Activated naive CD4-positive, alpha-beta T cell treated with Interleukin-2 at 50 U/mL for 16 hours (primary cell): ENCODE results near the gene TENT4A.

ENCODE experiments used
- DNase-seq: peaks from one replicate; pipeline ENCODE4 v3.0.0-alpha.2; 2020

The TENT4A gene

DNA sequence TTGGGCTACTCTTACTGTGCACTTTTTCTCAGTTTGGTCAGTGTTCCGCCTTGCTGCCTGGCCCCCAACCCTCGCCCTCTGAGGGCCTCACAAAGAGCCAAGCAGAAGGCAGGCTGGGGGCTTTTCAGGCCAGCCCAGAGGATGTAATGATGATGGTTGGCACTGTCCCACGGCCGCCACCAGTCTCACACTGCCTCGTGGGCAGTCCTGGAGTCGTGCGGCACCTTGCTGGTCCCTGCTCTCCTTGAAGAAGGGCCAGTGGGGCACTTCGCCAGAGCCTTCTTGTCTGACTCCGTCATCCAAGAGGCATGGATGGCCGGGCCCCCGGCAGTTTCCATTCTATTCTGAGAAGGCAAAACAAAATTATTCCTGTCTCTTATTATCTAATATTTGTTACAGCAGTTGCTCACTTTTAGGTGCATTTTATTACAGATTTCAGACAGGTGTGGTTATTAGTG lies 21.0 kb downstream of the TENT4A start:
- DNase-seq = no peak

GRCh38 chr5:6734781-6735180 lies 21.5 kb downstream of the TENT4A start:
- DNase-seq = no peak

GRCh38 chr5:6736106-6736505 lies 22.9 kb downstream of the TENT4A start:
- DNase-seq = no peak

DNA sequence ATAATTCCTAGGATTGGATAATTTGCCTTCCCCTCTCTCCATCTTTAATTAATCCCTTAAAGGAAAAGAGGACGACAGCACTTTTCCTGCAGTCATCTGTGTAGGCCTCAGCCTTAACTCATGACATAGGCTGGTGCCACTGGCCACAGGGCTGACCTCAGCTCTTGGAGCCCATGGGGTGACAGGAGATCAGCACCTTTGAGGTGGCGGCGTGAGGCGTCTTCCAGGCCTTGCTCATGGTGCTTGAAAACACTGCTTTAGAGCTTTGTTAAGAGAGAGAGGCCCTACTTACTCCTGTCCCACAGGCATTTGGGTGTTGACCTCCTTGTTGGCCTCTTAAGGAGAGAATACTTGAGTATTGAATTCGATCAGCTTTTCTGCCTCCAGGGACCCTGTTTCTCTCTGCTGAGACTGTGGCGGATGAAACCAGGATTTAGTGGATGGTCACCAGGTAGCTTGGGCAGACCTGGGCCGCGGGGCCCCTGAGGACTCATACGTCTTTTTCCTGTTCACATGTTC lies 23.4 kb downstream of the TENT4A start:
- no peak for DNase-seq

- no peak for DNase-seq
Observed at GRCh38 chr5:6737043-6737941, 24.1 kb downstream of the TENT4A start.

- no peak for DNase-seq
Observed at GRCh38 chr5:6739603-6740002, 26.4 kb downstream of the TENT4A start.

GRCh38 chr5:6740586-6741150 lies 27.4 kb downstream of the TENT4A start:
- DNase-seq = no peak

- no peak for DNase-seq
Observed at GRCh38 chr5:6742081-6742758, 29.0 kb downstream of the TENT4A start.

DNA sequence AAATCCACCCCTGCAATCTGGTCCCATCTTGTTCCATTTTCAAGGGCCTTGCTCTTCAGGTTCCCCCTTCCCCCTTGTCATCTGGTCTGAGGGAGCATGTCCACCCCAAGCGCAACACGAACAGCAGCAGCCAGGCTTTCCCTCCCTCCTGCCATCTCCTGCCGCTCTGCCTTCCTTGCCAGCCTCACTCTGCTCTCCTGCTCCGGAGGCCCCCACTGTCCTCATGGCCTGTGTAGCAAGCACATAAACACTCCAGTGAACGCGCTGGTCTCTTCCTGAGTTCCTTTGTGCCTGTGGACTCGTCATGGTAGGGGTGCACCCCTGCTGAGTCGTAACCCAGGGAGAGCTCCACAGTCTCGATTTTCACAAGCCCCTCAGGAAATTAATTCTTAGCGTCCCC lies 29.9 kb downstream of the TENT4A start:
- no peak for DNase-seq

GRCh38 chr5:6744841-6745705 lies 31.8 kb downstream of the TENT4A start:
- DNase-seq = no peak

DNA sequence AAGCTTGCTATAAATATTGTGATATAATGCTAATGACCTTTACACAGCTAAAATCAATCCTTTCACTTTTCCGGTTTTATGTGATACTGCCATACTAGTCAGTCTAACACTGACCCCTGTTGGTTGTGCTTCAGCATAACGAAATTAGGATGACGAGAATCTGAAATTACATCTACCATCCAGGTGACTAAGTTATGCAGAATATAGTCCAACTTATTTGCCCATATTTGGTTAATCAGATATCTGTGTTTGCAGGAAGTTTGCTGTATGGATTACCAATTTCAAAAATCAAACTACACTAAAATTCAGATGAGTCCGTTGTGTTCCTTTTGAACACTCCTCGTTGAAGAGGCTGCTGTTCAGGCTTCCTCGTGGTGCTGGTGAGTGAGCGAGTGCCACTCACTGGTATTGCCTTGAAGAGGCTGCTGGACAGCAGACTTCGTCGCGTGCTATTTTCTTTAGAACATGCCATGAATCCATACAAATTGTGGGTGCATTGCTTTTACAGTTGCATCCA lies 32.5 kb downstream of the TENT4A start:
- no peak for DNase-seq

GRCh38 chr5:6746244-6746643 lies 33.0 kb downstream of the TENT4A start:
- no peak for DNase-seq

DNA sequence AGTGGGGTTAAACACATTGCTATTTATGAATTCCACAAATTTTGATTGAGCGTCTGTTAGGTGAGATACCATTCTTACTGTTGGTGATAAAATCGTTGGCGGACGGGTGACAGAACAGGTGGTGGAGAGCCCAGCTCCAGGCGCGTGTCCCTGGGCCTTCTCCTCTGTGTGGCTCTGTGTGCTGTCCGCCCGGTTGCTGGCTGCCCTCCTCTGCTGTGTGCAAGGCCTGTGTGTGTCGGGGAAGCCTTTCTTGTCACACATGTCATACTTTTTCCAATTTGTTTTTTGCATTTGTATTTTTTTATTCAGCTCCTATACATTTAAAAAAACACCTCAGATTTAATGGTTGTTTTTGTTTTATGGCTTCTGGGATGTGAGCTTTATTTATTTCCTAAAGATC lies 33.9 kb downstream of the TENT4A start:
- no peak for DNase-seq

- no peak for DNase-seq
Observed at GRCh38 chr5:6748142-6748541, 34.9 kb downstream of the TENT4A start.

DNA sequence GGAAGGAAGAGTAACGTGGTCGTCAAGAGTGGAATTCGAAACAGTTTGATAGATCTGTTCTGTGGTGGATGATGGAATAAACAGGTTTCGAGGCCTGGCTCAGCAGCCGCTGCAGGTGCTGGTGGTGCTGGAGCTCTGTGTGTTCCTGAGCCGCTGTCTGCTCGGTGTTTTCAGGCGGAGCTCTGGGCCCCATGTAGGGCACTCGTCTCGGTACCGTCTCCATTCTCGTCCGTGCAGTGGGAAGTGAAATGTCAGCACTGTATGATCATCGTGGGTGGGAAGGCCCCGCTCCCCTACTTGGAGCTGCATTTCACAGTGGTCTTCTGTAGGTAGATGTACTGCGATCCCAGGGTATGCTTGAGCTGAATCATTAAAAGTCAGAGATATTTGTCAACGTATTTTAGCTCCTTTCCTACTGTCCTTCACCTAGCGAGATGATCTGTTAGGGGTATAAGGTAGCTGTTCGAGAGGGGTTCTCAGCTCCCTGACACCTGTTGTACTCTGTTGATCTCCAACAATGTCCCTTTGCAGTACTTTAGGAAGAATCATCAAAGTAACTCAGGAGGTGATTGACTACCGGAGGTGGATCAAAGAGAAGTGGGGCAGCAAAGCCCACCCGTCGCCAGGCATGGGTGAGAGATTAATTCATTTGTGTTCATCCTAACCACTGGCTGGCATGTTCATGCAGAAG lies 35.9 kb downstream of the TENT4A start:
- DNase-seq = no peak

DNA sequence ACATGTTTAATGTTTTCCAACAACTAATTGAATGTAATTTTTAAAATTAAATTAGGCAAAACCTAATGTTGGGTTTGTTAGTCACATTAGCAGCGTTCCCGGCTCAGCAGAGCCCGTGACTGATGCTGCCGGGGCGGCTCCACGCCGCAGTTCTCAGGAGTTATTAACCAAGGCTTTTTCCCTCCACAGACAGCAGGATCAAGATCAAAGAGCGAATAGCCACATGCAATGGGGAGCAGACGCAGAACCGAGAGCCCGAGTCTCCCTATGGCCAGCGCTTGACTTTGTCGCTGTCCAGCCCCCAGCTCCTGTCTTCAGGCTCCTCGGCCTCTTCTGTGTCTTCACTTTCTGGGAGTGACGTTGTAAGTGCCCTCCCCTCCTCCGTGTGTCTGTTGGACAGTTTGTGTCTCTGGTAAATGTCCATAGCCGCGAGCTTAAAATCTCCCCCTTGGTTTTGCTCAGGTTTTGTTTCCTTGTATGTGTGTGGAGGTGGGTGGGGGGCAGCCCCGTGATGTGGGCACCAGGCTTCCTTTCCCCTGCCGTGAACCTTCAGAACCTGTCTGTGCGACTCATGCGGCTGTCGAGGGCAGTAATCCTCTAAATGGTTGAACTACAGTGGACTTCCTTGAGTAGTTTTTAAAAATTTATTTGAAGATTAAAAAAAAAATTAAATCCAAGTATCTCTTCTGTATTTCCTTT lies 37.1 kb downstream of the TENT4A start:
- no peak for DNase-seq

DNA sequence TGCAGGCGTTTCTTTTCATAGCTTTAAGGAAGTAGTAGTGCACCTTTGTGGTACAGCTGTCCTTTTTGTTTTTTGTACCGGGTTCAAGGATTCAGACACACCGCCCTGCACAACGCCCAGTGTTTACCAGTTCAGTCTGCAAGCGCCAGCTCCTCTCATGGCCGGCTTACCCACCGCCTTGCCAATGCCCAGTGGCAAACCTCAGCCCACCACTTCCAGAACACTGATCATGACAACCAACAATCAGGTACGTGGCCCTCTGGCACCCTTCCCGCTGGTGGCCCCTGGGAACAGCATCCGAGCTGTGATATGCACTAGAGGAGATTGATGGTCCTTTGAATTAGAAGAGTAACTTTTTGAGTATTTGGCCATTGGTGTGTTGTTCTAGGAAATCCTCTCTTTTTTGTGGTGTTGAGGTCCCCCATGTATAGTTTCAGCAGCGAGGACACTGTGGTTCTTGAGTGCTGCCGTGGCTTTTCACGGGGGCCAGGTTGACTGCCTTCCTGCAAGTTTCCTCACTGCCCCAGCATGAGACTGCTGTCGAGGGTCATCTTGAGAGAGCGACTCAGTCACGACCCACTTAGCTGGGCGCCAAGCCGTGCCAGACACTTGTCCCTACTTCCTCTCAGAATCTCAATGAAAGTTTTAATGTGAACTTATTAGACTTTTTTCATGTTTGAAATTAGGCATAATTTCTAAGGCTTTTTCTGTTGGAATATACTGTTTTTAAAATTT lies 37.9 kb downstream of the TENT4A start:
- DNase-seq = no peak

DNA sequence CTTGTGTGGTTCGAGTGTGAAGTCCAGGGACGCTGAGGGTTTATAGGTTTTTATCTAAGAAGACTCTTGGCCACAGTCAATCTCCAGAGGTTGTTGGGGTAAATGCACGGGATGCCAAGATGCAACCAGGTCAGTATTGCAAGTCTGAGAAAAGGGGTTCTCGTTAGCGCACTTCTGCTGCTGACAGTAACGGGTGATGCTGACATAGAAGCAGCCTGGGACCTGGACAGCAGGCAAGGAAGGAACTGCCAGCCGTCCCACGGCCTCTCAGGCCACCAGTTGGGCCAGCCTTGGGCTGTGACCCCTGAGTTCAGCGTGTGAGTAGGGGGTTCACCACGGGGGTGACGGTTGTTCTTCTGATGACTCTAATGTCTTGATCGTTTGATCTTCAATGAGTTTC lies 39.0 kb downstream of the TENT4A start:
- no peak for DNase-seq

DNA sequence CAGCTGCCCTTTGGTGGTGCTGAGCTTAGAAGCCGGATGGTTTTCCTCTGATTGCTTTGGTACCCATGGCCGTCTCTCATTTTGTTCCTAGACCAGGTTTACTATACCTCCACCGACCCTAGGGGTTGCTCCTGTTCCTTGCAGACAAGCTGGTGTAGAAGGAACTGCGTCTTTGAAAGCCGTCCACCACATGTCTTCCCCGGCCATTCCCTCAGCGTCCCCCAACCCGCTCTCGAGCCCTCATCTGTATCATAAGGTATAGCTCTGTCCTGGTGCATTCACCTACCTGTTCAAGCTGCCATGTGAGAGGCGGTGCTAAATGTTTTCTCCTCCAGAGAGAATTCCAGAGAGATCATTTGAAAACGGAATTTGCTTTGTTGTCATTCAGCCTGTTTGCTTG lies 39.5 kb downstream of the TENT4A start:
- DNase-seq = no peak

DNA sequence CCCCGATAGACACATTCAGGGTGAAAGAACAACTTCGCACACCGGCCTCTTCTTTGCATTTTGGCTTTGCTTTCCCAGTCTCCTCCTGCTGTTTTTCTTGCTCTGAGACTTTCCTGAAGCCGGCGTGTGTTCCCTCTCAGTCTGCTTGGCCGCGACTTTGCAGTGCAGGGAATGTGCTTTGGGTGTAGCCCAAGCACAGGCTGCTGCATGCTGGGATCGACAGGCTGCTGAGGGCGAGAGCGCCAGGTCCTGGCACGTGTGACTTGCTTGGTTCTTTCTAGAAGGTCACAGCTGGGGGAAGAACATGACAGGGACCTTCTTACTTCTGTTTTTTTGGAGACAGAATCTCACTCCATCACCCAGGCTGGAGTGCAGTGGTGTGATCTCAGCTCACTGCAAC lies 40.6 kb downstream of the TENT4A start:
- DNase-seq = no peak
